ENCODE results near the gene BLOC1S4. TPM values are rescaled to one million over a fixed set of nuclear protein-coding genes. Genes with fewer than 3 reads are reported as not detected.
"Not testable (repeated sequence)": the region's sequence is repeated elsewhere in the genome, so short reads cannot be mapped to it uniquely, and the experiment has no call there.

The BLOC1S4 gene
- polyA plus RNA-seq, 1 of the 3 experiments (the other 2 are of a cell fraction) = 22.1 TPM

DNA sequence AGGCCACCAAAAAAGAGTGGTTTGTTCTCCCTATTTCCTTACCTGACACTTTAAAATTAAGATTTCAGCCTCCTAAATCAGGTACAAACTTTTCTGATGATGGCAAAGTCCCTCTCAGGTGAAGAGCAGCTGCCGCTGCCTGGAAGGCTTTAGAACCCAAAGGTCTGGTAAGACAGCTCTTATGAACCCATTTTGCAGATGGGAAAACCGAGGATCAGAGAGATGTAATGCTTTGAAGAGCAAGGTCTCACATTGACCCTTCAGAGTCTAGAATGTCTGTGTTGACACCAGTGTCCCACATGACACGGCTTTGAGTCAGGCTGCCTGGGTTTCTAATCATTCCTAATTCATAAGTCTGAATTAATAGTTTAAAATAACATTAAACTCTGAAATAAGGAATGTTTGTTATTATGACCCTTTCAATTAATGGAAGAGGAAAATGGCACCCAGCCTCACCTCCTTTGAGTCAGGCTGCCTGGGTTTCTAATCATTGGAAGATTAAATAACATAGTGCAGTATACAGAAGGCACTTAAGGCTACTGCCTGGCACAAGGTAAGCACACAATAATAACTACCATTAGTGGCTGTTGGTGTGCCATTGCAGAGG is 38.6 kb downstream of the BLOC1S4 start (continued):
- TF ChIP-seq, protein P1, sequence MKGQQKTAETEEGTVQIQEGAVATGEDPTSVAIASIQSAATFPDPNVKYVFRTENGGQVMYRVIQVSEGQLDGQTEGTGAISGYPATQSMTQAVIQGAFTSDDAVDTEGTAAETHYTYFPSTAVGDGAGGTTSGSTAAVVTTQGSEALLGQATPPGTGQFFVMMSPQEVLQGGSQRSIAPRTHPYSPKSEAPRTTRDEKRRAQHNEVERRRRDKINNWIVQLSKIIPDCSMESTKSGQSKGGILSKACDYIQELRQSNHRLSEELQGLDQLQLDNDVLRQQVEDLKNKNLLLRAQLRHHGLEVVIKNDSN (IDR thresholded peaks at IDR 0.05; ENCODE audit: borderline replicate concordance, low read depth) = no peak
- TF ChIP-seq GATA2 (CRISPR knock-in tag; IDR thresholded peaks at IDR 0.05) (no peak), SIN3A (IDR thresholded peaks at IDR 0.05; ENCODE audit: borderline replicate concordance, low read depth, low read length) (no peak), ELF1 (IDR thresholded peaks at IDR 0.05) (no peak), MXI1 (IDR thresholded peaks at IDR 0.05; ENCODE audit: low read depth, low read length) (no peak), JUND (IDR thresholded peaks at IDR 0.05) (no peak), FOXM1 (IDR thresholded peaks at IDR 0.05; ENCODE audit: low read depth) (no peak), FOSL2 (IDR thresholded peaks at IDR 0.05; ENCODE audit: borderline replicate concordance, low read depth) (no peak), EP300 (IDR thresholded peaks at IDR 0.05; ENCODE audit: borderline replicate concordance in 1 of 2, low read depth in 1 of 2, low read length in 1 of 2) (no peak)
- TF ChIP-seq, protein P2, sequence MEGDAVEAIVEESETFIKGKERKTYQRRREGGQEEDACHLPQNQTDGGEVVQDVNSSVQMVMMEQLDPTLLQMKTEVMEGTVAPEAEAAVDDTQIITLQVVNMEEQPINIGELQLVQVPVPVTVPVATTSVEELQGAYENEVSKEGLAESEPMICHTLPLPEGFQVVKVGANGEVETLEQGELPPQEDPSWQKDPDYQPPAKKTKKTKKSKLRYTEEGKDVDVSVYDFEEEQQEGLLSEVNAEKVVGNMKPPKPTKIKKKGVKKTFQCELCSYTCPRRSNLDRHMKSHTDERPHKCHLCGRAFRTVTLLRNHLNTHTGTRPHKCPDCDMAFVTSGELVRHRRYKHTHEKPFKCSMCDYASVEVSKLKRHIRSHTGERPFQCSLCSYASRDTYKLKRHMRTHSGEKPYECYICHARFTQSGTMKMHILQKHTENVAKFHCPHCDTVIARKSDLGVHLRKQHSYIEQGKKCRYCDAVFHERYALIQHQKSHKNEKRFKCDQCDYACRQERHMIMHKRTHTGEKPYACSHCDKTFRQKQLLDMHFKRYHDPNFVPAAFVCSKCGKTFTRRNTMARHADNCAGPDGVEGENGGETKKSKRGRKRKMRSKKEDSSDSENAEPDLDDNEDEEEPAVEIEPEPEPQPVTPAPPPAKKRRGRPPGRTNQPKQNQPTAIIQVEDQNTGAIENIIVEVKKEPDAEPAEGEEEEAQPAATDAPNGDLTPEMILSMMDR (IDR thresholded peaks at IDR 0.05) = no peak

DNA sequence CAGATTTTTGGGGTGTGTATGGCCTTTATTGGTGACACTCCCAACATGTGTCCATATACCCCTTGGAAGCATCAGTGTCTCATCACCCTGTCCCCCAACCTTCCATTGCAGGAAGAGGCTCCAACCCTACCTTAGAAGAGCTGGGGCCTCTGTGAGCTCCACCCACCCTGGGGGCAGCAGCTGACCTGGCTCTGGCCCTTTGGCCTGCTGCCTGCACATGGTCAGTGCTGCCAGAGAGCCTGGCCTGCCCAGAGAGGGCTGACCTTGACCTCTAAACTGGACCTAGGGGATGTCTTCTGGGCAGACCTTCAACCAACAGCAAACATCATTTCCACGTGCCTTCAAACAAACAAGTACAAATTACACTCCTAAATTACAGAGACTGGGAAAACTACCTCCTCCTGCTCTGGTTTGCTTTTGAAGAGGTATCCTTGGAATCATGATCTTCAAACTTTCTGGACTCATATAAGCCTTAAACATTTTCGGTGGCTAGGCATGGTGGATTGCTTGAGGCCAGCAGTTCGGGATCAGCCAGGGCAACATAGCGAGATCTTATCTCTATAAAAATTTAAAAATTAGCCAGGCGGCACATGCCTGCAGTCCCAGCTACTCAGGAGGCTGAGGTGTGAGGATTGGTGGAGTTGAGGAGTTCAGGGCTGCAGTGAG is 39.2 kb downstream of the BLOC1S4 start:
- H3K79me2 ChIP-seq (ENCODE audit: insufficient read depth) = no peaks in the 10 kb centered on the region
- WGBS (ENCODE audit: low lambda C conversion rate) = 71% methylated on average over 5 of the region's 5 CpGs
- no peaks in the 10 kb centered on the region for H3K9me3 ChIP-seq
- H3K27me3 ChIP-seq (ENCODE audit: insufficient read depth) = no peaks in the 10 kb centered on the region
- POLR2A ChIA-PET = no interaction called here
- no peaks in the 10 kb centered on the region for H4K20me1 ChIP-seq (ENCODE audit: insufficient read depth)
- H3K4me1 ChIP-seq (ENCODE audit: control insufficient read depth in 1 of 2, insufficient read depth in 2 of 2, low read depth in 1 of 2, low read length in 1 of 2) = no peaks in the 10 kb centered on the region
- TF ChIP-seq GABPA (IDR thresholded peaks at IDR 0.05; ENCODE audit: low read depth) (no peak), RAD21 (IDR thresholded peaks at IDR 0.05; ENCODE audit: low read length) (no peak), FOXM1 (IDR thresholded peaks at IDR 0.05; ENCODE audit: low read depth) (no peak), TCF12 (IDR thresholded peaks at IDR 0.05) (no peak), EZH2phosphoT487 (IDR thresholded peaks at IDR 0.05; ENCODE audit: borderline replicate concordance, low read depth) (no peak), MEF2A (IDR thresholded peaks at IDR 0.05; ENCODE audit: borderline replicate concordance, low read depth) (no peak), NRF1 (IDR thresholded peaks at IDR 0.05; ENCODE audit: low read depth, low read length) (no peak)
- TF ChIP-seq, protein P3, sequence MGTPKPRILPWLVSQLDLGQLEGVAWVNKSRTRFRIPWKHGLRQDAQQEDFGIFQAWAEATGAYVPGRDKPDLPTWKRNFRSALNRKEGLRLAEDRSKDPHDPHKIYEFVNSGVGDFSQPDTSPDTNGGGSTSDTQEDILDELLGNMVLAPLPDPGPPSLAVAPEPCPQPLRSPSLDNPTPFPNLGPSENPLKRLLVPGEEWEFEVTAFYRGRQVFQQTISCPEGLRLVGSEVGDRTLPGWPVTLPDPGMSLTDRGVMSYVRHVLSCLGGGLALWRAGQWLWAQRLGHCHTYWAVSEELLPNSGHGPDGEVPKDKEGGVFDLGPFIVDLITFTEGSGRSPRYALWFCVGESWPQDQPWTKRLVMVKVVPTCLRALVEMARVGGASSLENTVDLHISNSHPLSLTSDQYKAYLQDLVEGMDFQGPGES (IDR thresholded peaks at IDR 0.05; ENCODE audit: low read depth, low read length) = no peak
- H3F3A ChIP-seq (replicated peaks; ENCODE audit: insufficient read depth) = no peaks in the 10 kb centered on the region
- CTCF ChIA-PET = no interaction called here
- no peak overlapping the region for H3K4me3 ChIP-seq (ENCODE audit: low read depth in 2 of 2, low read length in 1 of 2)
- no peaks in the 10 kb centered on the region for H3K9me2 ChIP-seq
- no peaks in the 10 kb centered on the region for H3K36me3 ChIP-seq (replicated peaks in 1 of 2; ENCODE audit: control insufficient read depth in 1 of 2, insufficient read depth in 2 of 2, low read length in 1 of 2)
- H3K4me2 ChIP-seq = no peak overlapping the region
- H3K27ac ChIP-seq (ENCODE audit: low read depth in 2 of 2, low read length in 1 of 2) = no peak overlapping the region
- H3K9ac ChIP-seq = no peak overlapping the region
- H2AFZ ChIP-seq (ENCODE audit: low read depth) = no peak overlapping the region
- no peak for DNase-seq

DNA sequence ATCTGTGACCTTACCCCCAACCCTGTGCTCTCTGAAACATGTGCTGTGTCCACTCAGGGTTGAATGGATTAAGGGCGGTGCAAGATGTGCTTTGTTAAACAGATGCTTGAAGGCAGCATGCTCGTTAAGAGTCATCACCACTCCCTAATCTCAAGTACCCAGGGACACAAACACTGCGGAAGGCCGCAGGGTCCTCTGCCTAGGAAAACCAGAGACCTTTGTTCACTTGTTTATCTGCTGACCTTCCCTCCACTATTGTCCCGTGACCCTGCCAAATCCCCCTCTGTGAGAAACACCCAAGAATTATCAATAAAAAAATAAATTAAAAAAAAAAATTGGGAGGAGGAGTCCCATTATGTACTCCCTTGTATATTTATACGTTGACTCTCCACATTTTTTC is 40.4 kb downstream of the BLOC1S4 start:
- H3K79me2 ChIP-seq (ENCODE audit: insufficient read depth); H3K4me2 ChIP-seq; H3K36me3 ChIP-seq (replicated peaks in 1 of 2; ENCODE audit: control insufficient read depth in 1 of 2, insufficient read depth in 2 of 2, low read length in 1 of 2); H3K9me3 ChIP-seq; POLR2A ChIA-PET; H2AFZ ChIP-seq (ENCODE audit: low read depth); H3K9me2 ChIP-seq; H3K9ac ChIP-seq; H4K20me1 ChIP-seq (ENCODE audit: insufficient read depth); DNase-seq; H3K4me1 ChIP-seq (ENCODE audit: control insufficient read depth in 1 of 2, insufficient read depth in 2 of 2, low read depth in 1 of 2, low read length in 1 of 2); CTCF ChIA-PET; H3K4me3 ChIP-seq (ENCODE audit: low read depth in 2 of 2, low read length in 1 of 2); H3F3A ChIP-seq (replicated peaks; ENCODE audit: insufficient read depth); H3K27me3 ChIP-seq (ENCODE audit: insufficient read depth); H3K27ac ChIP-seq (ENCODE audit: low read depth in 2 of 2, low read length in 1 of 2): not testable (repeated sequence)
- WGBS (ENCODE audit: low lambda C conversion rate) = 77% methylated on average over 2 of the region's 6 CpGs
